Activated gamma-delta T cell treated with Interleukin-2 at 50 U/mL for 16 hours (primary cell): Measurements from ENCODE around the gene UACA.
"Not testable (repeated sequence)": the region's sequence is repeated elsewhere in the genome, so short reads cannot be mapped to it uniquely, and the experiment has no call there.

Experiments used
- DNase-seq: peaks from one replicate; pipeline ENCODE4 v3.0.0-alpha.2; 2020

Gene UACA

GRCh38 chr15:70707686-70708300 lies 55.6 kb downstream of the UACA start:
- DNase-seq: no peak

- DNase-seq: no peak
These were observed 58.6 kb downstream of the UACA start for GRCh38 chr15:70704731-70705130.

- DNase-seq: no peak
These were observed 59.2 kb downstream of the UACA start for GRCh38 chr15:70704166-70704565.

- DNase-seq: no peak
These were observed 60.1 kb downstream of the UACA start for GRCh38 chr15:70703096-70703878.

GRCh38 chr15:70702584-70702983 lies 60.8 kb downstream of the UACA start:
- no peak for DNase-seq

- no peak for DNase-seq
These were observed 61.3 kb downstream of the UACA start for GRCh38 chr15:70701891-70702568.

- no peak for DNase-seq
These were observed 62.2 kb downstream of the UACA start for GRCh38 chr15:70701171-70701570.

GRCh38 chr15:70699890-70700289 lies 63.5 kb downstream of the UACA start:
- DNase-seq: no peak

GRCh38 chr15:70698836-70699390 lies 64.4 kb downstream of the UACA start:
- DNase-seq: no peak

GRCh38 chr15:70698426-70698825 lies 64.9 kb downstream of the UACA start:
- DNase-seq: no peak

- no peak for DNase-seq
These were observed 72.7 kb downstream of the UACA start for GRCh38 chr15:70690491-70691276.

GRCh38 chr15:70690021-70690420 lies 73.3 kb downstream of the UACA start:
- no peak for DNase-seq

GRCh38 chr15:70687482-70687881 lies 75.9 kb downstream of the UACA start:
- no peak for DNase-seq

GRCh38 chr15:70680817-70681216 lies 82.5 kb downstream of the UACA start:
- no peak for DNase-seq

- no peak for DNase-seq
These were observed 83.5 kb downstream of the UACA start for GRCh38 chr15:70679919-70680231.

- DNase-seq: no peak
These were observed 91.3 kb downstream of the UACA start for GRCh38 chr15:70672081-70672480.

- DNase-seq: no peak
These were observed 92.7 kb downstream of the UACA start for GRCh38 chr15:70670680-70671079.

GRCh38 chr15:70669966-70670658 lies 93.2 kb downstream of the UACA start:
- DNase-seq: no peak

GRCh38 chr15:70669006-70669602 lies 94.3 kb downstream of the UACA start:
- no peak for DNase-seq

GRCh38 chr15:70665599-70665998 lies 97.8 kb downstream of the UACA start:
- no peak for DNase-seq

GRCh38 chr15:70664494-70664893 lies 98.9 kb downstream of the UACA start:
- DNase-seq: no peak

GRCh38 chr15:70663069-70663468 lies 100.3 kb downstream of the UACA start:
- DNase-seq: not testable (repeated sequence)
